SK-N-MC (cell line): Measurements from ENCODE around the gene INPP5A.

Experiments used
- DNase-seq: peaks from one replicate; pipeline ENCODE4 v3.0.0-alpha.2; 2011; ENCODE audit warnings: low read depth, low spot score
- H3K27ac ChIP-seq: fragments of 200-600 bp; sonication (generic); 2 replicates; pipeline ENCODE4 v1.5.1; 2016; ENCODE audit warnings: mixed run types
- H3K36me3 ChIP-seq: fragments of 200-600 bp; sonication (generic); 2 replicates; pipeline ENCODE4 v1.6.1; 2017; ENCODE audit warnings: antibody characterized with exemption, low read length, mixed read lengths; ENCODE audit not compliant: insufficient read depth
- H3K4me3 ChIP-seq: fragments of 200-600 bp; sonication (generic); 2 replicates; pipeline ENCODE4 v1.5.1; 2016
- H3K9ac ChIP-seq: fragments of 200-600 bp; sonication (generic); 2 replicates; pipeline ENCODE4 v1.8.0; 2017; ENCODE audit warnings: mixed run types, mixed read lengths; ENCODE audit not compliant: insufficient read length
- H3K9me3 ChIP-seq: fragments of 200-600 bp; sonication (generic); 2 replicates; pipeline ENCODE4 v1.6.1; 2017; ENCODE audit warnings: low read depth, mild to moderate bottlenecking, antibody characterized with exemption, low read length, moderate library complexity, mixed read lengths
- EZH2 ChIP-seq: fragments of 200-600 bp; sonication (generic); IDR thresholded peaks from one replicate; pipeline ENCODE4 v1.6.1; 2017; ENCODE audit warnings: antibody characterized with exemption
- FOXP2 ChIP-seq: optimal IDR thresholded peaks from 2 replicates; pipeline ENCODE3; 2011; ENCODE audit warnings: mild to moderate bottlenecking, moderate library complexity; ENCODE audit not compliant: insufficient read depth; ENCODE audit errors: extremely low read length, control extremely low read depth
- POLR2AphosphoS5 ChIP-seq: IDR thresholded peaks from 2 replicates; pipeline ENCODE4 v1.6.1; 2012; ENCODE audit warnings: mild to moderate bottlenecking, low read depth, low read length, borderline replicate concordance

INPP5A gene

GRCh38 chr10:132785723-132786475, 248.3 kb downstream of the INPP5A start, which contains the start of gene NKX6-2:
NKX6-2 (minus strand) TSS chr10:132786147; CDS start chr10:132785948, 199 bp downstream.
- H3K4me3 ChIP-seq = no peak within 1 kb of the TSS
- TF ChIP-seq POLR2AphosphoS5 = no peak
- TF ChIP-seq FOXP2 = no peak
- no peaks in the 10 kb centered on the region for H3K9me3 ChIP-seq
- no peak within 1 kb of the TSS for H3K9ac ChIP-seq
- no peak within 1 kb of the TSS for H3K27ac ChIP-seq
- H3K36me3 ChIP-seq = no peaks in the 10 kb centered on the region
- no peak for DNase-seq

DNA sequence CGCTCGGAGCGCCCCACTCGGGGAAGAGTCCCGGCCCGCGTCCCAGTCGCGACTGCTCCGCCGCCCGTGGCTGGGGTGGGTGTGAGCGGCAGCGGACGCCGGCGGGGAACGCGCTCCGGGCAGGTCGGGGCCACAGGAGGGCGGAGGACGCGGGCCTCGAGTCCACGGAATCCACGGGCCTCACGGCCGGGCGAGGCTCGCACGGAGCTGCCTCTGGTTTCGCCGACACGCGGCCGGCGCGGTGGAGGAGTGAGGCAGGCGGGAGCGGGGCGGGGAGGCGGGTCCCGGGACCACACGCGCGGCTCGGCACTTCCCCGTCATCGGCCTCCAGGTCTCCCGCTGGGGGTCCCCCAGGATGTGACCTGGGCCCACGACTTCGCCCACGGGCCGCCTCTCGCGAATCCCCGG, 248.9 kb downstream of the INPP5A start:
- Histone ChIP-seq H3K27ac (no peak overlapping the region), H3K9ac (no peak overlapping the region), H3K9me3 (no peaks in the 10 kb centered on the region), H3K4me3 (no peak overlapping the region), H3K36me3 (no peaks in the 10 kb centered on the region)
- no peak for TF ChIP-seq POLR2AphosphoS5
- DNase-seq = no peak

- Histone ChIP-seq H3K9me3 (no peaks in the 10 kb centered on the region), H3K36me3 (no peaks in the 10 kb centered on the region), H3K9ac (no peak overlapping the region), H3K4me3 (no peak overlapping the region), H3K27ac (no peak overlapping the region)
- DNase-seq = no peak
- no peak for TF ChIP-seq EZH2
- TF ChIP-seq POLR2AphosphoS5 = no peak
- TF ChIP-seq FOXP2 = no peak
Observed at GRCh38 chr10:132786884-132787494, 249.4 kb downstream of the INPP5A start.

DNA sequence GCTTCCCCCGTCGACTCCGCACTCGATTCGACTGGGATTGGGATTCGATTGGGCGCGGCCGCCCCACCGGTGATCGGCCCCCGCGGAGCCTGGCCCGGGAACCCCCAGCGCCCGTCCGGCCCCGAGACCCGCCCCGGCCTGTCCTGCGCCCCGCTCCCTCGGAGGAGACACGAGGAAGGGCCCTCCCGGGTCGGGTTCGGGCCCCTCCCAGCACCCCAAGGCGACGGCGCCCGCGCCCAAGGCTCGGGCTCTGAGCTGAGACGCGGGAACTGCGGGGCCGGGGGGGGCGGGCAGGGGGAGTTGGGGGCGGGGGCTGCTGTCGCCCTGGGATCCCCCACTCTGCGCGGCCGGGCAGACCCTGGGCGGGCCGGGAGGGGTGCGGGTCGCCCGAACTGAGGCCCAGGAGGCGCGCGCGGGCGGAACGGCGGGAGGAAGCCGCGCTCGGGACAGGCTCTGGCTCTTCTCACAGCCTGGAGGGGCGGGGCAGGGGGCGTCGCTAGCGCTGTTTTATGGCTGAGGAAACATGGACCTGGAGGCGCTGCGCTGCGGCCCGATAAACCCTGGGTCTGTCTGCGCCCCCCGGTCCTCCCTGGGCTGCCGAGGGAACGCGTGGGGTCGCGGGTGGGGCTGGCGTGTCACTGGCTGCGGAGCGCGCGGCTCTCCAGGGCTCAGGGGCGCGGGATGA, 250.1 kb downstream of the INPP5A start:
- Histone ChIP-seq H3K27ac (no peak overlapping the region), H3K9me3 (no peaks in the 10 kb centered on the region), H3K9ac (no peak overlapping the region), H3K36me3 (no peaks in the 10 kb centered on the region), H3K4me3 (no peak overlapping the region)
- no peak for DNase-seq
- TF ChIP-seq EZH2 = no peak
- no peak for TF ChIP-seq POLR2AphosphoS5
- TF ChIP-seq FOXP2 = no peak

- no peak overlapping the region for H3K27ac ChIP-seq
- H3K9ac ChIP-seq = no peak overlapping the region
- no peaks in the 10 kb centered on the region for H3K36me3 ChIP-seq
- no peak for TF ChIP-seq FOXP2
- TF ChIP-seq POLR2AphosphoS5 = no peak
- no peak for TF ChIP-seq EZH2
- H3K4me3 ChIP-seq = no peak overlapping the region
- no peak for DNase-seq
- H3K9me3 ChIP-seq = no peaks in the 10 kb centered on the region
Observed at GRCh38 chr10:132788180-132788830, 250.7 kb downstream of the INPP5A start.

GRCh38 chr10:132788831-132789219, 251.2 kb downstream of the INPP5A start:
- H3K36me3 ChIP-seq = no peaks in the 10 kb centered on the region
- no peaks in the 10 kb centered on the region for H3K9me3 ChIP-seq
- no peak for TF ChIP-seq FOXP2
- TF ChIP-seq EZH2 = no peak
- TF ChIP-seq POLR2AphosphoS5 = no peak
- DNase-seq = no peak
- H3K9ac ChIP-seq = no peak overlapping the region
- no peak overlapping the region for H3K27ac ChIP-seq
- no peak overlapping the region for H3K4me3 ChIP-seq

GRCh38 chr10:132789659-132790148, 252.1 kb downstream of the INPP5A start:
- Histone ChIP-seq H3K9me3 (no peaks in the 10 kb centered on the region), H3K36me3 (no peaks in the 10 kb centered on the region), H3K27ac (no peak overlapping the region), H3K9ac (no peak overlapping the region), H3K4me3 (no peak overlapping the region)
- DNase-seq = no peak
- no peak for TF ChIP-seq FOXP2
- TF ChIP-seq EZH2 = no peak
- TF ChIP-seq POLR2AphosphoS5 = no peak

- H3K9me3 ChIP-seq = no peaks in the 10 kb centered on the region
- no peak for DNase-seq
- H3K4me3 ChIP-seq = no peak overlapping the region
- H3K9ac ChIP-seq = no peak overlapping the region
- H3K27ac ChIP-seq = no peak overlapping the region
- no peaks in the 10 kb centered on the region for H3K36me3 ChIP-seq
- TF ChIP-seq EZH2 = no peak
- no peak for TF ChIP-seq FOXP2
- no peak for TF ChIP-seq POLR2AphosphoS5
Observed at GRCh38 chr10:132790470-132790869, 252.9 kb downstream of the INPP5A start.
